H9 (cell line): ENCODE measurements around the gene GSTA5. TPM values are rescaled to one million over a fixed set of nuclear protein-coding genes. Genes with fewer than 3 reads are reported as not detected.
"Not testable (repeated sequence)": the region's sequence is repeated elsewhere in the genome, so short reads cannot be mapped to it uniquely, and the experiment has no call there.

Experiments
- DNase-seq: peaks from one replicate; pipeline ENCODE4 v3.0.0-alpha.2; 2017
- H2AFZ ChIP-seq: one replicate; pipeline ENCODE4 v1.6.1; 2013; ENCODE audit warnings: mild to moderate bottlenecking, low read length, control low read depth, moderate library complexity
- H2AK5ac ChIP-seq: 2 replicates; pipeline ENCODE4 v1.6.1; 2013; ENCODE audit warnings: low read length, control low read depth, mixed read lengths; ENCODE audit not compliant: insufficient read length
- H2BK120ac ChIP-seq: one replicate; pipeline ENCODE4 v1.6.1; 2013; ENCODE audit warnings: low read depth, mild to moderate bottlenecking, low read length, control low read depth, inconsistent platforms; ENCODE audit not compliant: poor library complexity, severe bottlenecking
- H2BK12ac ChIP-seq: 2 replicates; pipeline ENCODE4 v1.6.1; 2013; ENCODE audit warnings: low read length, control low read depth, mixed read lengths, low read depth; ENCODE audit not compliant: insufficient read length
- H2BK15ac ChIP-seq: 2 replicates; pipeline ENCODE4 v1.6.1; 2013; ENCODE audit warnings: low read depth, low read length, control low read depth
- H2BK20ac ChIP-seq: one replicate; pipeline ENCODE4 v1.6.1; 2013; ENCODE audit warnings: low read depth, mild to moderate bottlenecking, low read length, control low read depth, inconsistent platforms; ENCODE audit not compliant: poor library complexity, severe bottlenecking
- H2BK5ac ChIP-seq: 2 replicates; pipeline ENCODE4 v1.6.1; 2013; ENCODE audit warnings: low read length, control low read depth, mixed read lengths; ENCODE audit not compliant: insufficient read length
- H3K14ac ChIP-seq: 2 replicates; pipeline ENCODE4 v1.6.1; 2013; ENCODE audit warnings: low read length, control low read depth; ENCODE audit not compliant: insufficient read depth
- H3K18ac ChIP-seq: 2 replicates; pipeline ENCODE4 v1.6.1; 2013; ENCODE audit warnings: low read depth, mild to moderate bottlenecking, mixed read lengths, low read length, control low read depth; ENCODE audit not compliant: insufficient read length
- H3K23ac ChIP-seq: 2 replicates; pipeline ENCODE4 v1.6.1; 2013; ENCODE audit warnings: low read length, control low read depth, mixed read lengths, low read depth; ENCODE audit not compliant: insufficient read length
- H3K23me2 ChIP-seq: 2 replicates; pipeline ENCODE4 v1.6.1; 2013; ENCODE audit warnings: low read depth, mild to moderate bottlenecking, mixed read lengths, low read length, control low read depth; ENCODE audit not compliant: insufficient read length, poor library complexity, severe bottlenecking
- H3K27ac ChIP-seq: 2 replicates; pipeline ENCODE4 v1.5.1; 2013; ENCODE audit warnings: low read length, control low read depth, mixed read lengths, low read depth; ENCODE audit not compliant: insufficient read length
- H3K27me3 ChIP-seq: 2 replicates; pipeline ENCODE4 v1.6.1; 2013; ENCODE audit warnings: low read length, control low read depth, inconsistent platforms; ENCODE audit not compliant: insufficient read depth
- H3K4ac ChIP-seq: 2 replicates; pipeline ENCODE4 v1.6.1; 2013; ENCODE audit warnings: low read depth, mild to moderate bottlenecking, control low read depth, inconsistent platforms, low read length, moderate library complexity
- H3K4me1 ChIP-seq: 2 replicates; pipeline ENCODE4 v1.6.1; 2013; ENCODE audit warnings: low read length, control low read depth, inconsistent platforms; ENCODE audit not compliant: insufficient read depth
- H3K4me2 ChIP-seq: 2 replicates; pipeline ENCODE4 v1.6.1; 2013; ENCODE audit warnings: low read length, control low read depth, mixed read lengths; ENCODE audit not compliant: insufficient read length, insufficient read depth
- H3K56ac ChIP-seq: 2 replicates; pipeline ENCODE4 v1.6.1; 2013; ENCODE audit warnings: low read depth, mild to moderate bottlenecking, mixed read lengths, low read length, control low read depth; ENCODE audit not compliant: insufficient read length
- H3K79me1 ChIP-seq: 2 replicates; pipeline ENCODE4 v1.6.1; 2013; ENCODE audit warnings: low read depth, mild to moderate bottlenecking, moderate library complexity, low read length, control low read depth, inconsistent platforms; ENCODE audit not compliant: insufficient read depth, poor library complexity, severe bottlenecking
- H3K79me2 ChIP-seq: 2 replicates; pipeline ENCODE4 v1.6.1; 2013; ENCODE audit warnings: low read length, control low read depth, inconsistent platforms; ENCODE audit not compliant: insufficient read depth
- H3K9ac ChIP-seq: 2 replicates; pipeline ENCODE4 v1.6.1; 2013; ENCODE audit warnings: low read length, control low read depth, mixed read lengths; ENCODE audit not compliant: insufficient read length; ENCODE audit errors: extremely low read depth
- H3K9me3 ChIP-seq: one replicate; pipeline ENCODE4 v1.6.1; 2013; ENCODE audit warnings: low read depth, low read length, inconsistent platforms; ENCODE audit not compliant: control insufficient read depth
- H3T11ph ChIP-seq: one replicate; pipeline ENCODE4 v1.6.1; 2013; ENCODE audit warnings: mild to moderate bottlenecking, low read length, control low read depth, inconsistent platforms
- H4K20me1 ChIP-seq: one replicate; pipeline ENCODE4 v1.6.1; 2013; ENCODE audit not compliant: control insufficient read depth, insufficient read length, insufficient read depth
- H4K5ac ChIP-seq: 2 replicates; pipeline ENCODE4 v1.6.1; 2013; ENCODE audit warnings: low read depth, mild to moderate bottlenecking, mixed read lengths, low read length, control low read depth; ENCODE audit not compliant: insufficient read length
- H4K8ac ChIP-seq: replicated peaks from 2 replicates; pipeline ENCODE4 v1.6.1; 2013; ENCODE audit warnings: low read length, control low read depth, mixed read lengths, low read depth; ENCODE audit not compliant: insufficient read length
- H4K91ac ChIP-seq: 2 replicates; pipeline ENCODE4 v1.6.1; 2013; ENCODE audit warnings: low read depth, mild to moderate bottlenecking, moderate library complexity, mixed read lengths, low read length, control low read depth; ENCODE audit not compliant: insufficient read length
- H3K27ac Mint-ChIP-seq, 3 experiments: 2 replicates in 2 of 3; 3 replicates in 1 of 3; pipeline ENCODE4 v1.8.0; 2020 to 2021; ENCODE audit warnings: mixed read lengths in 3 of 3, mild to moderate bottlenecking in 1 of 3, moderate library complexity in 1 of 3
- H3K27me3 Mint-ChIP-seq: 2 replicates; pipeline ENCODE4 v1.8.0; 2021; ENCODE audit warnings: low read depth, mild to moderate bottlenecking, moderate library complexity, mixed read lengths
- H3K36me3 Mint-ChIP-seq, 3 experiments: 2 replicates in 2 of 3; 3 replicates in 1 of 3; pipeline ENCODE4 v1.8.0; 2020 to 2021; ENCODE audit warnings: low read depth in 3 of 3, mixed read lengths in 3 of 3; ENCODE audit not compliant: insufficient read depth in 1 of 3
- H3K4me1 Mint-ChIP-seq, 2 experiments: 2 replicates each; pipeline ENCODE4 v1.8.0; 2020; ENCODE audit warnings: mixed read lengths in 2 of 2
- H3K4me3 Mint-ChIP-seq, 2 experiments: 2 replicates in 1 of 2; 3 replicates in 1 of 2; pipeline ENCODE4 v1.8.0; 2020 to 2021; ENCODE audit warnings: mild to moderate bottlenecking in 2 of 2, mixed read lengths in 2 of 2, moderate library complexity in 1 of 2
- H3K9me3 Mint-ChIP-seq, 2 experiments: 2 replicates in 1 of 2; 3 replicates in 1 of 2; pipeline ENCODE4 v1.8.0; 2020; ENCODE audit warnings: mild to moderate bottlenecking in 2 of 2, mixed read lengths in 2 of 2, moderate library complexity in 1 of 2
- total RNA-seq: library from RNA; stranded (reverse); gene quantifications from 2 replicates; pipeline ENCODE4 v1.2.1, GENCODE V29; 2021

Gene GSTA5
- total RNA-seq, 1 experiment from 2014 or later = not detected

DNA sequence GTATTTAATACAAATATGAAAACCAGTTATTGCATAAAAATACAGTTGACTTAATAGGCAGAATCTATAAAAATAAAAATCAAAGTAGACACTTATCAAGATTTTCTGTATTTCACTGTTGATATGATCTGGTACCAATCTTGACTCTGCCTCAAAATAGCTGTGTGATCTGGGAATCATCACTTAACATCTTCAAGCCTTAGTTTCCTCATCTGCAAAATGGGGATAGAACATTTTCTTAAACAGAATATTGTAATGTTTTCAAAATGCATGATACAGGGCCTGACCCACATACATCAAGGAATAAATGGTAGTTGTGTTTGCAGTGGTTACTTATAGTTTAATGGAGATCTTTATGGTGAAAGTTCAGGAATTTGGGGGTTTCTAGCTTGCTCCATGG lies 58.4 kb downstream of the GSTA5 start:
- H2BK120ac ChIP-seq, H3K4me1 ChIP-seq, H3K4ac ChIP-seq, H3K79me1 ChIP-seq, H2AFZ ChIP-seq, H3K27me3 ChIP-seq, H3K4me3 Mint-ChIP-seq, H3K79me2 ChIP-seq, H3K27ac ChIP-seq, H3T11ph ChIP-seq, H4K5ac ChIP-seq, H3K14ac ChIP-seq, H3K9ac ChIP-seq, H3K18ac ChIP-seq, H4K8ac ChIP-seq, H2BK20ac ChIP-seq, H2BK12ac ChIP-seq, H4K20me1 ChIP-seq, H3K27me3 Mint-ChIP-seq, H3K4me1 Mint-ChIP-seq, H3K56ac ChIP-seq, H4K91ac ChIP-seq, H2AK5ac ChIP-seq, DNase-seq, H2BK15ac ChIP-seq, H3K23ac ChIP-seq, H3K27ac Mint-ChIP-seq, H3K23me2 ChIP-seq, H3K4me2 ChIP-seq, H2BK5ac ChIP-seq, H3K9me3 ChIP-seq, H3K36me3 Mint-ChIP-seq, H3K9me3 Mint-ChIP-seq: not testable (repeated sequence)

Other genes starting within 250 kb of the GSTA5 start
- 7.3 and 10.7 TPM in 2 replicates for gene TMEM14A, start 169.7 kb downstream of the GSTA5 start, total RNA-seq
- not detected in 2 replicates for gene GSTA2, start 77.3 kb downstream of the GSTA5 start, total RNA-seq
- gene GSTA1, start 37.0 kb downstream of the GSTA5 start, total RNA-seq = not detected in 2 replicates
- gene GSTA3, start 68.9 kb upstream of the GSTA5 start, total RNA-seq = not detected in 2 replicates
- 28.9 and 32.1 TPM in 2 replicates for gene GSTA4, start 154.5 kb upstream of the GSTA5 start, total RNA-seq
- 7.3 and 7.7 TPM in 2 replicates for gene CILK1, start 221.0 kb upstream of the GSTA5 start, total RNA-seq
- 62.5 and 68.4 TPM in 2 replicates for gene FBXO9, start 224.6 kb upstream of the GSTA5 start, total RNA-seq